A549 (cell line): ENCODE measurements around the gene DACH2. TPM values are rescaled to one million over a fixed set of nuclear protein-coding genes. Genes with fewer than 3 reads are reported as not detected.

Experiments
- ATAC-seq, 2 experiments: fragments of 200-7000 bp in 1 of 2; fragments of >200 bp in 1 of 2; cut with Nextera tagmentation in 1 of 2; cut with Tn5 transposase in 1 of 2; 3 replicates each; pipeline versions ENCODE4 v1.8.0 to v1.9.1; 2018 to 2020; ENCODE audit warnings: mild to moderate bottlenecking in 1 of 2, moderate library complexity in 1 of 2
- CTCF ChIA-PET: fragments of 300-600 bp; sonication (Branson Sonifier 250); formaldehyde crosslinking; extraction: SDS; loops from one replicate; lab custom pipeline; 2021; ENCODE audit warnings: antibody characterized with exemption, inconsistent platforms; lab: Yijun Ruan, JAX
- POLR2A ChIA-PET: fragments of 350-600 bp; formaldehyde crosslinking; extraction: SDS; loops from one replicate; lab custom pipeline; 2021; ENCODE audit warnings: antibody characterized with exemption, inconsistent platforms; lab: Yijun Ruan, JAX
- DNase-seq, 2 experiments: peaks; one replicate each; pipeline versions ENCODE4 v3.0.0 to v3.0.0-alpha.2; 2011 to 2016; ENCODE audit warnings: low read depth in 1 of 2, low spot score in 1 of 2
- FAIRE-seq: peaks from 2 replicates; lab custom pipeline; 2011; peaks lifted over from hg19 to GRCh38; lab: Jason Lieb, UNC
- H3K27ac ChIP-seq, 2 experiments: fragments of >200 bp; sonication (Bioruptor Twin); formaldehyde crosslinking; 3 replicates each; pipeline ENCODE4 v1.5.1; 2016 to 2017
- H3K4me1 ChIP-seq: fragments of >200 bp; sonication (Bioruptor Twin); formaldehyde crosslinking; 3 replicates; pipeline ENCODE4 v1.6.1; 2016
- H3K4me2 ChIP-seq: fragments of >200 bp; sonication (Bioruptor Twin); formaldehyde crosslinking; 3 replicates; pipeline ENCODE4 v1.6.1; 2016
- H3K4me3 ChIP-seq: fragments of >200 bp; sonication (Bioruptor Twin); formaldehyde crosslinking; 3 replicates; pipeline ENCODE4 v1.5.1; 2016
- H3K9me3 ChIP-seq: fragments of >200 bp; sonication (Bioruptor Twin); formaldehyde crosslinking; 3 replicates; pipeline ENCODE4 v1.6.1; 2016
- BHLHE40 ChIP-seq: IDR thresholded peaks from 2 replicates; pipeline ENCODE4 v1.6.1; 2012; ENCODE audit warnings: low read depth, low read length, inconsistent platforms
- CHD2 ChIP-seq: fragments of 150-350 bp; IDR thresholded peaks from 2 replicates; pipeline ENCODE4 v1.6.1; 2014; ENCODE audit warnings: low read length; ENCODE audit not compliant: partially characterized antibody
- CHD4 ChIP-seq: fragments of 200-600 bp; sonication (generic); IDR thresholded peaks from 2 replicates; pipeline ENCODE4 v1.6.1; 2016; ENCODE audit warnings: antibody characterized with exemption, mild to moderate bottlenecking, borderline replicate concordance
- CTCF ChIP-seq: fragments of >200 bp; sonication (Bioruptor Twin); formaldehyde crosslinking; IDR thresholded peaks from 3 replicates; pipeline ENCODE4 v1.5.1; 2016
- EHMT2 ChIP-seq: fragments of 200-600 bp; sonication (generic); IDR thresholded peaks from 2 replicates; pipeline ENCODE4 v1.6.1; 2016; ENCODE audit warnings: antibody characterized with exemption, low read depth, mild to moderate bottlenecking, moderate library complexity
- EP300 ChIP-seq, 2 experiments: fragments of >200 bp; sonication (Bioruptor Twin); formaldehyde crosslinking; IDR thresholded peaks; 2 replicates in 1 of 2; 3 replicates in 1 of 2; pipeline ENCODE4 v1.6.1; 2016 to 2017
- FOSB ChIP-seq: fragments of 250-450 bp; sonication (Bioruptor Pico); IDR thresholded peaks from 2 replicates; pipeline ENCODE4 v1.5.0; 2020; ENCODE audit warnings: mild to moderate bottlenecking, moderate library complexity
- HEYL ChIP-seq: fragments of 250-450 bp; sonication (Bioruptor Pico); IDR thresholded peaks from 2 replicates; pipeline ENCODE4 v1.8.0; 2021; ENCODE audit warnings: mild to moderate bottlenecking, moderate library complexity
- HOXA7 ChIP-seq: fragments of 250-450 bp; sonication (Bioruptor Pico); IDR thresholded peaks from 2 replicates; pipeline ENCODE4 v1.5.0; 2020; ENCODE audit warnings: mild to moderate bottlenecking, moderate library complexity
- HOXB5 ChIP-seq: fragments of 250-450 bp; sonication (Bioruptor Pico); IDR thresholded peaks from 2 replicates; pipeline ENCODE4 v1.5.0; 2020; ENCODE audit warnings: mild to moderate bottlenecking, moderate library complexity
- KDM1A ChIP-seq: fragments of 200-600 bp; sonication (generic); IDR thresholded peaks from 2 replicates; pipeline ENCODE4 v1.6.1; 2016; ENCODE audit warnings: low read depth, mild to moderate bottlenecking
- KDM5A ChIP-seq: fragments of 200-600 bp; sonication (generic); IDR thresholded peaks from 2 replicates; pipeline ENCODE4 v1.6.1; 2016; ENCODE audit warnings: antibody characterized with exemption, mild to moderate bottlenecking
- MAFK ChIP-seq: fragments of 450-650 bp; IDR thresholded peaks from 2 replicates; pipeline ENCODE4 v1.6.1; 2014; ENCODE audit not compliant: partially characterized antibody
- MYC ChIP-seq: IDR thresholded peaks from 2 replicates; pipeline ENCODE4 v1.6.1; 2012; ENCODE audit warnings: mild to moderate bottlenecking, inconsistent platforms, low read length, improper control_type of control experiment, borderline replicate concordance
- NFE2L2 ChIP-seq: fragments of 150-350 bp; conservative IDR thresholded peaks from 2 replicates; pipeline ENCODE4 v1.6.1; 2014; ENCODE audit warnings: low read length
- NPAS2 ChIP-seq: fragments of 250-450 bp; sonication (Bioruptor Pico); IDR thresholded peaks from 2 replicates; pipeline ENCODE4 v1.8.0; 2022; ENCODE audit warnings: mild to moderate bottlenecking, moderate library complexity, borderline replicate concordance
- PBX3 ChIP-seq: IDR thresholded peaks from 2 replicates; pipeline ENCODE4 v1.6.1; 2012
- PHF8 ChIP-seq: fragments of 200-600 bp; sonication (generic); IDR thresholded peaks from 2 replicates; pipeline ENCODE4 v1.6.1; 2016; ENCODE audit warnings: low read depth, mild to moderate bottlenecking, antibody characterized with exemption, moderate library complexity, borderline replicate concordance
- POLR2A ChIP-seq: IDR thresholded peaks from 2 replicates; pipeline ENCODE4 v1.6.1; 2012; ENCODE audit warnings: mild to moderate bottlenecking, low read length
- POLR2AphosphoS2 ChIP-seq: conservative IDR thresholded peaks from 2 replicates; pipeline ENCODE4 v1.6.1; 2012; ENCODE audit warnings: low read length, improper control_type of control experiment, inconsistent platforms
- RARB ChIP-seq: fragments of 250-450 bp; sonication (Bioruptor Pico); IDR thresholded peaks from 2 replicates; pipeline ENCODE4 v1.8.0; 2021; ENCODE audit warnings: mild to moderate bottlenecking, moderate library complexity
- RFX5 ChIP-seq: fragments of 450-650 bp; IDR thresholded peaks from 2 replicates; pipeline ENCODE4 v1.7.1; 2014; ENCODE audit warnings: antibody characterized with exemption, mild to moderate bottlenecking, moderate library complexity
- RNF2 ChIP-seq: fragments of 200-600 bp; sonication (generic); IDR thresholded peaks from 2 replicates; pipeline ENCODE4 v1.6.1; 2016; ENCODE audit warnings: low read depth, mild to moderate bottlenecking, antibody characterized with exemption, moderate library complexity, borderline replicate concordance
- SMC3 ChIP-seq: fragments of >200 bp; sonication (Bioruptor Twin); formaldehyde crosslinking; IDR thresholded peaks from 3 replicates; pipeline ENCODE4 v1.6.1; 2018; ENCODE audit warnings: inconsistent platforms
- USF2 ChIP-seq: fragments of 450-650 bp; IDR thresholded peaks from 2 replicates; pipeline ENCODE4 v1.6.1; 2014; ENCODE audit warnings: antibody characterized with exemption
- ZC3H11A ChIP-seq: fragments of 450-650 bp; IDR thresholded peaks from 2 replicates; pipeline ENCODE4 v1.6.1; 2014; ENCODE audit warnings: antibody characterized with exemption, mild to moderate bottlenecking
- ZFP36 ChIP-seq: fragments of 450-650 bp; IDR thresholded peaks from 2 replicates; pipeline ENCODE4 v1.6.1; 2014; ENCODE audit warnings: borderline replicate concordance; ENCODE audit not compliant: partially characterized antibody
- WGBS: methylation state at CpG from one replicate; pipeline ENCODE4 v1.1.6; 2017; ENCODE audit errors: missing lambda C conversion rate; 5-methylcytosine and 5-hydroxymethylcytosine counted together
- polyA plus RNA-seq, 4 experiments: library from polyadenylated mRNA; depleted of rRNA in 3 of 4; stranded (reverse); fragments of >200 nt; fragmentation: RNase III in 1 of 4; extraction: RNeasy Plus Mini Kit Qiagen cat#74134 plus additional on column Dnase treatment in 1 of 4; gene quantifications; 2 replicates in 3 of 4; 3 replicates in 1 of 4; pipeline ENCODE4 v1.2.3, GENCODE V29; 2011 to 2017
- TF ChIP-seq, protein P1 (sequence below): fragments of 150-350 bp; IDR thresholded peaks from 2 replicates; pipeline ENCODE4 v1.6.1; 2014; ENCODE audit warnings: low read depth, mild to moderate bottlenecking, low read length

DACH2 gene
- polyA plus RNA-seq, 2 of the 4 experiments (the other 2 are of a cell fraction), result 0.04 TPM; not detected in 1

DNA sequence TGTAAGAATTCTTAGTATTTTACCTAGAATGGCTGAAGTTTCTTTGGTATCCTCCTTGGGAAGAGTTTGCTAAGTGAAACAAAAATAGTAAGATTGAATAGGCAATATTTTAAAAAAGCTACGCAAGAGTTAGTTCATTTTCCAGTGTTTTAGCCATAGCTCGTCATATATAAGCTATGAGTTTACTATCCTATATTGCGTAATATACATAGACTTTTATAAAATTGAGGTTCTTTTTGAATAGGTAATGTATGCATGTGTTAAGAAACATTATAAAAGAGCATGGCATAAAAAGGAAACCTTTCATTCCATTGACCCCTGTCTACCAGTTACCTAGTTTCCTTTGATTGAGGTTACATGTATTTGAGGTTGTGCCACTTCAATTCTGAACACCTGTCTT, 67.0 kb downstream of the DACH2 start:
- H3K4me3 ChIP-seq, result no peak overlapping the region
- TF ChIP-seq, protein P1, sequence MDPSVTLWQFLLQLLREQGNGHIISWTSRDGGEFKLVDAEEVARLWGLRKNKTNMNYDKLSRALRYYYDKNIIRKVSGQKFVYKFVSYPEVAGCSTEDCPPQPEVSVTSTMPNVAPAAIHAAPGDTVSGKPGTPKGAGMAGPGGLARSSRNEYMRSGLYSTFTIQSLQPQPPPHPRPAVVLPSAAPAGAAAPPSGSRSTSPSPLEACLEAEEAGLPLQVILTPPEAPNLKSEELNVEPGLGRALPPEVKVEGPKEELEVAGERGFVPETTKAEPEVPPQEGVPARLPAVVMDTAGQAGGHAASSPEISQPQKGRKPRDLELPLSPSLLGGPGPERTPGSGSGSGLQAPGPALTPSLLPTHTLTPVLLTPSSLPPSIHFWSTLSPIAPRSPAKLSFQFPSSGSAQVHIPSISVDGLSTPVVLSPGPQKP, result no peak
- TF ChIP-seq USF2, result no peak
- TF ChIP-seq RFX5, result no peak
- no peak for TF ChIP-seq KDM1A
- TF ChIP-seq ZC3H11A, result no peak
- no peak for TF ChIP-seq POLR2AphosphoS2
- TF ChIP-seq HOXB5 (CRISPR knock-in tag), result no peak
- no peak for TF ChIP-seq HEYL (CRISPR knock-in tag)
- TF ChIP-seq CHD2, result no peak
- TF ChIP-seq NFE2L2, result no peak
- ChIA-PET POLR2A (no interaction called here), CTCF (no interaction called here)
- no peak overlapping the region for H3K4me2 ChIP-seq
- no peaks in the 10 kb centered on the region for H3K9me3 ChIP-seq
- 72% methylated on average over 3 of the region's 3 CpGs for WGBS
- no peak for DNase-seq
- no peak for ATAC-seq
- FAIRE-seq, result peak; percentile 93
- no peaks in the 10 kb centered on the region for H3K4me1 ChIP-seq
- no peak overlapping the region for H3K27ac ChIP-seq

- H3K9me3 ChIP-seq, result no peaks in the 10 kb centered on the region
- no peak for ATAC-seq
- no peak overlapping the region for H3K4me3 ChIP-seq
- FAIRE-seq, result no peak
- ChIA-PET POLR2A (no interaction called here), CTCF (no interaction called here)
- no peaks in the 10 kb centered on the region for H3K4me1 ChIP-seq
- no peak overlapping the region for H3K4me2 ChIP-seq
- no peak overlapping the region for H3K27ac ChIP-seq
- no peak for DNase-seq
- 16% methylated on average over 3 of the region's 6 CpGs for WGBS
- no peak for TF ChIP-seq BHLHE40
- no peak for TF ChIP-seq POLR2A
- no peak for TF ChIP-seq PHF8
- TF ChIP-seq MYC, result no peak
- no peak for TF ChIP-seq RNF2
- no peak for TF ChIP-seq HOXA7 (CRISPR knock-in tag)
- no peak for TF ChIP-seq RARB (CRISPR knock-in tag)
- no peak for TF ChIP-seq SMC3
- no peak for TF ChIP-seq POLR2AphosphoS2
- TF ChIP-seq EP300 (IDR thresholded peaks at IDR 0.05), result no peak
- TF ChIP-seq NPAS2 (CRISPR knock-in tag), result no peak
- no peak for TF ChIP-seq PBX3
- TF ChIP-seq MAFK, result no peak
- no peak for TF ChIP-seq KDM5A
- TF ChIP-seq ZFP36, result no peak
- no peak for TF ChIP-seq CHD4
- no peak for TF ChIP-seq FOSB (CRISPR knock-in tag)
- TF ChIP-seq EHMT2, result no peak
- no peak for TF ChIP-seq CTCF
- no peak for TF ChIP-seq HEYL (CRISPR knock-in tag)
These were observed 89.2 kb downstream of the DACH2 start for GRCh38 chrX:86237482-86237881.
